Smooth muscle cell (in vitro differentiated cells): ENCODE measurements around the gene HOPX. TPM values are rescaled to one million over a fixed set of nuclear protein-coding genes. Genes with fewer than 3 reads are reported as not detected.

Experiments
- DNase-seq: peaks from one replicate; lab custom pipeline; 2025; ENCODE audit not compliant: unreplicated experiment; lab: John Stamatoyannopoulos, UW
- H2AFZ ChIP-seq: fragments of 200-600 bp; sonication (generic); 2 replicates; pipeline ENCODE4 v1.6.0; 2016; ENCODE audit warnings: antibody characterized with exemption, low read depth, mild to moderate bottlenecking
- H3F3A ChIP-seq: fragments of 200-600 bp; sonication (generic); 2 replicates; pipeline ENCODE4 v1.6.0; 2017; ENCODE audit warnings: antibody characterized with exemption, low read depth
- H3K27ac ChIP-seq: fragments of 200-600 bp; sonication (generic); 2 replicates; pipeline ENCODE4 v1.5.1; 2016; ENCODE audit warnings: low read depth, mild to moderate bottlenecking
- H3K27me3 ChIP-seq: fragments of 200-600 bp; sonication (generic); 2 replicates; pipeline ENCODE4 v1.6.1; 2016; ENCODE audit warnings: low read depth, mild to moderate bottlenecking
- H3K36me3 ChIP-seq: fragments of 200-600 bp; sonication (generic); 2 replicates; pipeline ENCODE4 v1.5.1; 2016; ENCODE audit warnings: low read depth
- H3K4me1 ChIP-seq: fragments of 200-600 bp; sonication (generic); 2 replicates; pipeline ENCODE4 v1.5.1; 2016; ENCODE audit warnings: low read depth
- H3K4me2 ChIP-seq: fragments of 200-600 bp; sonication (generic); 2 replicates; pipeline ENCODE4 v1.6.0; 2016; ENCODE audit warnings: mild to moderate bottlenecking
- H3K4me3 ChIP-seq: fragments of 200-600 bp; sonication (generic); 2 replicates; pipeline ENCODE4 v1.5.1; 2016; ENCODE audit warnings: mild to moderate bottlenecking
- H3K79me2 ChIP-seq: fragments of 200-600 bp; sonication (generic); 2 replicates; pipeline ENCODE4 v1.6.0; 2016; ENCODE audit warnings: low read depth, mild to moderate bottlenecking
- H3K9ac ChIP-seq: fragments of 200-600 bp; sonication (generic); 2 replicates; pipeline ENCODE4 v1.6.0; 2016; ENCODE audit warnings: low read depth
- H3K9me3 ChIP-seq: fragments of 200-600 bp; sonication (generic); replicated peaks from 2 replicates; pipeline ENCODE4 v1.5.1; 2016; ENCODE audit warnings: low read depth
- H4K20me1 ChIP-seq: fragments of 200-600 bp; sonication (generic); 2 replicates; pipeline ENCODE4 v1.6.0; 2016; ENCODE audit warnings: low read depth
- WGBS: methylation state at CpG from one replicate; pipeline ENCODE4 v1.1.7; 2016; ENCODE audit warnings: low lambda C conversion rate; 5-methylcytosine and 5-hydroxymethylcytosine counted together
- polyA plus RNA-seq: library from polyadenylated mRNA; unstranded; fragments of >200 nt; fragmentation: Nextera tagmentation; extraction: Ambion mirVana; gene quantifications from 2 replicates; pipeline ENCODE4 v1.2.1, GENCODE V29; 2016
- total RNA-seq: library from RNA; depleted of rRNA; stranded (reverse); fragments of >200 nt; gene quantifications from 2 replicates; pipeline ENCODE4 v1.2.3, GENCODE V29; 2014
- TF ChIP-seq, protein P1 (sequence below): fragments of 200-600 bp; sonication (generic); IDR thresholded peaks from 2 replicates; pipeline ENCODE4 v1.5.1; 2017; ENCODE audit warnings: borderline replicate concordance, mild to moderate bottlenecking, antibody characterized with exemption; ENCODE audit not compliant: insufficient read depth, poor library complexity, severe bottlenecking

HOPX gene
- total and polyA plus RNA-seq, 2 experiments from 2014 or later = 86.9 to 111 TPM

DNA sequence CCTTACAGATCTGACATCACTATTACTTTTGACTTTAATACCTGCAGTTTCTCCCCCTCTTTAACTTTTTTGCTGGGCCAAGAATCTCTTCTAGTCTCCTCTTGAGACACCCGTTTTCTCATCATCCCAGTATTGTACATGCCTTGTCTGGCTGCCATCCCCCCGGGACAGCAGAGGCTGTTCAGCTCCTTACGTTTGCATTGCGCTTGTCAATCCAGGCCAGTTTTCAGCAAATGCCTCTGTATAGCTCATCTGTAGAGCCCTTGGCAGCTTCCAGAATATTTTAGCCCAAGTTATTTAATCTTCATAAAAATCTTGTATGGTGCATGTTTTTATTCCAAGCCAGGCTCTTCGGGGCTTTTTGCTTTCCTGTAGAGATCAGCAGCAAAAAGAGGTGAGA, 22.3 kb upstream of the HOPX start:
- H2AFZ ChIP-seq = peak overlapping the region; percentile 93
- no peak overlapping the region for H3K4me3 ChIP-seq
- no peaks in the 10 kb centered on the region for H3F3A ChIP-seq
- no peak overlapping the region for H3K27ac ChIP-seq
- peaks cover 8% of the 10 kb centered on the region for H3K4me1 ChIP-seq
- no peaks in the 10 kb centered on the region for H3K36me3 ChIP-seq
- no peaks in the 10 kb centered on the region for H3K79me2 ChIP-seq
- H3K4me2 ChIP-seq = no peak overlapping the region
- no peaks in the 10 kb centered on the region for H4K20me1 ChIP-seq
- no peaks in the 10 kb centered on the region for H3K27me3 ChIP-seq
- peak overlapping the region; percentile 47 for H3K9ac ChIP-seq
- 87% methylated on average over 5 of the region's 5 CpGs for whole genome bisulfite sequencing
- TF ChIP-seq, protein P1, sequence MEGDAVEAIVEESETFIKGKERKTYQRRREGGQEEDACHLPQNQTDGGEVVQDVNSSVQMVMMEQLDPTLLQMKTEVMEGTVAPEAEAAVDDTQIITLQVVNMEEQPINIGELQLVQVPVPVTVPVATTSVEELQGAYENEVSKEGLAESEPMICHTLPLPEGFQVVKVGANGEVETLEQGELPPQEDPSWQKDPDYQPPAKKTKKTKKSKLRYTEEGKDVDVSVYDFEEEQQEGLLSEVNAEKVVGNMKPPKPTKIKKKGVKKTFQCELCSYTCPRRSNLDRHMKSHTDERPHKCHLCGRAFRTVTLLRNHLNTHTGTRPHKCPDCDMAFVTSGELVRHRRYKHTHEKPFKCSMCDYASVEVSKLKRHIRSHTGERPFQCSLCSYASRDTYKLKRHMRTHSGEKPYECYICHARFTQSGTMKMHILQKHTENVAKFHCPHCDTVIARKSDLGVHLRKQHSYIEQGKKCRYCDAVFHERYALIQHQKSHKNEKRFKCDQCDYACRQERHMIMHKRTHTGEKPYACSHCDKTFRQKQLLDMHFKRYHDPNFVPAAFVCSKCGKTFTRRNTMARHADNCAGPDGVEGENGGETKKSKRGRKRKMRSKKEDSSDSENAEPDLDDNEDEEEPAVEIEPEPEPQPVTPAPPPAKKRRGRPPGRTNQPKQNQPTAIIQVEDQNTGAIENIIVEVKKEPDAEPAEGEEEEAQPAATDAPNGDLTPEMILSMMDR = no peak
- no peak for DNase-seq
- no peaks in the 10 kb centered on the region for H3K9me3 ChIP-seq

GRCh38 chr4:56701644-56702043, 20.5 kb upstream of the HOPX start:
- H2AFZ ChIP-seq = no peak overlapping the region
- H3K4me1 ChIP-seq = peaks cover 8% of the 10 kb centered on the region
- TF ChIP-seq, protein P1 = no peak
- no peaks in the 10 kb centered on the region for H3K27me3 ChIP-seq
- no peak overlapping the region for H3K4me3 ChIP-seq
- no peaks in the 10 kb centered on the region for H3K9me3 ChIP-seq
- no peak overlapping the region for H3K9ac ChIP-seq
- no peaks in the 10 kb centered on the region for H3K79me2 ChIP-seq
- H3F3A ChIP-seq = no peaks in the 10 kb centered on the region
- H3K4me2 ChIP-seq = no peak overlapping the region
- 65% methylated on average over 2 of the region's 2 CpGs for WGBS
- no peaks in the 10 kb centered on the region for H4K20me1 ChIP-seq
- no peaks in the 10 kb centered on the region for H3K36me3 ChIP-seq
- DNase-seq = no peak
- no peak overlapping the region for H3K27ac ChIP-seq

- Histone ChIP-seq H3K4me1 (peaks cover 8% of the 10 kb centered on the region), H3K4me2 (no peak overlapping the region), H3K27ac (no peak overlapping the region), H3F3A (no peaks in the 10 kb centered on the region), H3K36me3 (no peaks in the 10 kb centered on the region), H4K20me1 (no peaks in the 10 kb centered on the region), H3K27me3 (no peaks in the 10 kb centered on the region), H3K79me2 (no peaks in the 10 kb centered on the region), H3K9me3 (no peaks in the 10 kb centered on the region), H3K9ac (no peak overlapping the region), H2AFZ (no peak overlapping the region), H3K4me3 (no peak overlapping the region)
- DNase-seq = no peak
- WGBS = 92% methylated on average over 4 of the region's 4 CpGs
- TF ChIP-seq, protein P1 = no peak
Measured at GRCh38 chr4:56701161-56701480, 20.0 kb upstream of the HOPX start.

GRCh38 chr4:56699537-56700105, 18.5 kb upstream of the HOPX start:
- no peak overlapping the region for H3K9ac ChIP-seq
- H3K36me3 ChIP-seq = no peaks in the 10 kb centered on the region
- H3K79me2 ChIP-seq = no peaks in the 10 kb centered on the region
- no peaks in the 10 kb centered on the region for H3K27me3 ChIP-seq
- no peak overlapping the region for H3K4me3 ChIP-seq
- H3K27ac ChIP-seq = peak overlapping the region; percentile 25
- no peaks in the 10 kb centered on the region for H3K9me3 ChIP-seq
- H3K4me1 ChIP-seq = peaks cover 8% of the 10 kb centered on the region
- 70% methylated on average over 2 of the region's 2 CpGs for WGBS
- TF ChIP-seq, protein P1 = no peak
- no peak for DNase-seq
- no peaks in the 10 kb centered on the region for H4K20me1 ChIP-seq
- no peaks in the 10 kb centered on the region for H3F3A ChIP-seq
- no peak overlapping the region for H3K4me2 ChIP-seq
- no peak overlapping the region for H2AFZ ChIP-seq
